ENCODE measurements around the gene LVRN.

GRCh38 chr5:115944501-115944900 lies 17.8 kb upstream of the LVRN start:
- TF ChIP-seq ZSCAN21 (CRISPR knock-in tag; IDR thresholded peaks at IDR 0.05; ENCODE audit: borderline replicate concordance) = no peak
- no peak for TF ChIP-seq EP300 (IDR thresholded peaks at IDR 0.05; ENCODE audit: low read depth in 2 of 2, low read length in 2 of 2)
- TF ChIP-seq EP300 (CRISPR knock-in tag; IDR thresholded peaks at IDR 0.05; ENCODE audit: borderline replicate concordance) = no peak
- no peak for TF ChIP-seq TBL1XR1 (IDR thresholded peaks at IDR 0.05; ENCODE audit: borderline replicate concordance, low read length, partially characterized antibody)
- TF ChIP-seq E2F2 (CRISPR knock-in tag; IDR thresholded peaks at IDR 0.05; ENCODE audit: borderline replicate concordance) = no peak
